DMS153 treated with DMSO at 0.1 percent for 48 hours (cell line): Measurements from ENCODE around the gene CFAP74.

ENCODE experiments used
- DNase-seq: peaks from one replicate; lab custom pipeline; 2025; ENCODE audit not compliant: unreplicated experiment; lab: John Stamatoyannopoulos, UW

Gene CFAP74

GRCh38 chr1:2041305-2041704 is 37.7 kb upstream of the CFAP74 start:
- no peak for DNase-seq

- no peak for DNase-seq
These were observed 35.7 kb upstream of the CFAP74 start for GRCh38 chr1:2039251-2039650.

- no peak for DNase-seq
These were observed 34.6 kb upstream of the CFAP74 start for GRCh38 chr1:2038229-2038628.

GRCh38 chr1:2037314-2037979 is 33.9 kb upstream of the CFAP74 start:
- DNase-seq, result no peak

- no peak for DNase-seq
These were observed 32.7 kb upstream of the CFAP74 start for GRCh38 chr1:2036287-2036686.

- no peak for DNase-seq
These were observed 29.6 kb upstream of the CFAP74 start for GRCh38 chr1:2033165-2033564.

GRCh38 chr1:2032737-2033136 is 29.2 kb upstream of the CFAP74 start:
- no peak for DNase-seq

GRCh38 chr1:2031546-2032540 is 28.3 kb upstream of the CFAP74 start:
- DNase-seq, result no peak

- no peak for DNase-seq
These were observed 26.7 kb upstream of the CFAP74 start for GRCh38 chr1:2030076-2030871.

- DNase-seq, result no peak
These were observed 26.0 kb upstream of the CFAP74 start for GRCh38 chr1:2029561-2029960.

GRCh38 chr1:2028870-2029560 is 25.4 kb upstream of the CFAP74 start:
- DNase-seq, result no peak

GRCh38 chr1:2027961-2028583 is 24.5 kb upstream of the CFAP74 start:
- DNase-seq, result no peak

- no peak for DNase-seq
These were observed 21.9 kb upstream of the CFAP74 start for GRCh38 chr1:2025491-2025981.

- DNase-seq, result no peak
These were observed 21.3 kb upstream of the CFAP74 start for GRCh38 chr1:2024887-2025286.

- DNase-seq, result no peak
These were observed 20.9 kb upstream of the CFAP74 start for GRCh38 chr1:2024451-2024850.

GRCh38 chr1:2023187-2023586 is 19.6 kb upstream of the CFAP74 start:
- no peak for DNase-seq

GRCh38 chr1:2022063-2022770 is 18.6 kb upstream of the CFAP74 start:
- no peak for DNase-seq

GRCh38 chr1:2021550-2021949 is 18.0 kb upstream of the CFAP74 start:
- no peak for DNase-seq

GRCh38 chr1:2020310-2020655 is 16.7 kb upstream of the CFAP74 start:
- no peak for DNase-seq
